ENCODE results near the gene CACNA1C. TPM values are rescaled to one million over a fixed set of nuclear protein-coding genes. Genes with fewer than 3 reads are reported as not detected.

CACNA1C gene
- total RNA-seq, 1 donor from 2014 or later = 1.6 TPM

- Mint-ChIP-seq H3K9me3 (no peaks in the 10 kb centered on the region), H3K36me3 (ENCODE audit: low read depth) (no peaks in the 10 kb centered on the region), H3K4me1 (peaks cover 4% of the 10 kb centered on the region), H3K4me3 (no peak overlapping the region), H3K27me3 (ENCODE audit: low read depth) (peaks cover 2% of the 10 kb centered on the region), H3K27ac (ENCODE audit: unreplicated experiment) (no peak overlapping the region)
- no peak for TF ChIP-seq CTCF (conservative IDR thresholded peaks at IDR 0.05)
- DNase-seq (ENCODE audit: low read depth, low spot score) = no peak
These were observed 553.6 kb downstream of the CACNA1C start for GRCh38 chr12:2606186-2606910.

- no peak for TF ChIP-seq CTCF (conservative IDR thresholded peaks at IDR 0.05)
- H3K4me1 Mint-ChIP-seq = no peaks in the 10 kb centered on the region
- no peak for DNase-seq (ENCODE audit: low read depth, low spot score)
- H3K4me3 Mint-ChIP-seq = no peak overlapping the region
- H3K36me3 Mint-ChIP-seq (ENCODE audit: low read depth) = no peaks in the 10 kb centered on the region
- H3K27me3 Mint-ChIP-seq (ENCODE audit: low read depth) = peaks cover 2% of the 10 kb centered on the region
- H3K27ac Mint-ChIP-seq (ENCODE audit: unreplicated experiment) = no peak overlapping the region
- no peaks in the 10 kb centered on the region for H3K9me3 Mint-ChIP-seq
These were observed 555.3 kb downstream of the CACNA1C start for GRCh38 chr12:2607881-2608607.

GRCh38 chr12:2608608-2608945, 555.8 kb downstream of the CACNA1C start:
- H3K4me3 Mint-ChIP-seq = no peak overlapping the region
- no peaks in the 10 kb centered on the region for H3K4me1 Mint-ChIP-seq
- no peaks in the 10 kb centered on the region for H3K9me3 Mint-ChIP-seq
- no peaks in the 10 kb centered on the region for H3K36me3 Mint-ChIP-seq (ENCODE audit: low read depth)
- TF ChIP-seq CTCF (conservative IDR thresholded peaks at IDR 0.05) = no peak
- H3K27ac Mint-ChIP-seq (ENCODE audit: unreplicated experiment) = no peak overlapping the region
- H3K27me3 Mint-ChIP-seq (ENCODE audit: low read depth) = peaks cover 2% of the 10 kb centered on the region
- no peak for DNase-seq (ENCODE audit: low read depth, low spot score)

- Mint-ChIP-seq H3K4me1 (no peaks in the 10 kb centered on the region), H3K4me3 (no peak overlapping the region)
These were observed 556.2 kb downstream of the CACNA1C start for GRCh38 chr12:2609020-2609419.

GRCh38 chr12:2610358-2610757, 557.6 kb downstream of the CACNA1C start:
- no peak for DNase-seq (ENCODE audit: low read depth, low spot score)
- TF ChIP-seq CTCF (conservative IDR thresholded peaks at IDR 0.05) = no peak
- no peaks in the 10 kb centered on the region for H3K9me3 Mint-ChIP-seq
- peaks cover 2% of the 10 kb centered on the region for H3K27me3 Mint-ChIP-seq (ENCODE audit: low read depth)
- H3K27ac Mint-ChIP-seq (ENCODE audit: unreplicated experiment) = no peak overlapping the region
- H3K36me3 Mint-ChIP-seq (ENCODE audit: low read depth) = no peaks in the 10 kb centered on the region
- no peak overlapping the region for H3K4me3 Mint-ChIP-seq
- H3K4me1 Mint-ChIP-seq = no peaks in the 10 kb centered on the region

More at GRCh38 chr12:2609020-2609419, 556.2 kb downstream of the CACNA1C start:
- TF ChIP-seq CTCF (conservative IDR thresholded peaks at IDR 0.05) = no peak
- DNase-seq (ENCODE audit: low read depth, low spot score) = no peak
- no peaks in the 10 kb centered on the region for H3K9me3 Mint-ChIP-seq
- peaks cover 2% of the 10 kb centered on the region for H3K27me3 Mint-ChIP-seq (ENCODE audit: low read depth)
- no peaks in the 10 kb centered on the region for H3K36me3 Mint-ChIP-seq (ENCODE audit: low read depth)
- no peak overlapping the region for H3K27ac Mint-ChIP-seq (ENCODE audit: unreplicated experiment)
